GM21786 (cell line): ENCODE results near the gene FBXL7.

ENCODE experiments used
- ATAC-seq: cut with Tn5 transposase; IDR thresholded peaks from one replicate; pipeline ENCODE4 v1.9.1; 2021; ENCODE audit not compliant: unreplicated experiment

The FBXL7 gene

GRCh38 chr5:15499528-15500324, at the start of gene FBXL7:
Gene FBXL7, plus strand, starts transcription at chr5:15500180.
- ATAC-seq = no peak

GRCh38 chr5:15450473-15450872, 49.5 kb upstream of the FBXL7 start:
- ATAC-seq = no peak

DNA sequence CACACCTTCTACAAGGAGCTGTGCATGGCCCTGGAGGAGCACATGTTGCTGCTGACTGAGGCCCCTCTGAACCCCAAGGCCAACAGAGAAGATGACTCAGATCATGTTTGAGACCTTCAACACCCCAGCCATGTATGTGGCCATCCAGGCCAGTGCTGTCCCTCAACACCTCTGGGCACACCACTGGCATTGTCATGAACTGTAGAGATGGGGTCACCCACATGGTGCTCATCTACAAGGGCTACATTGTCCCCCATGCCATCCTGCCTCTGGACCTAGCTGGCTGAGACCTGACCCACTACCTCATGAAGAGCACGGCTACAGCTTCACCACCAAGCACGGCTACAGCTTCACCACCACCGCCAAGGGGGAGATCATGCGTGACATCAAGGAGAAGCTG, 49.0 kb upstream of the FBXL7 start:
- ATAC-seq = no peak

DNA sequence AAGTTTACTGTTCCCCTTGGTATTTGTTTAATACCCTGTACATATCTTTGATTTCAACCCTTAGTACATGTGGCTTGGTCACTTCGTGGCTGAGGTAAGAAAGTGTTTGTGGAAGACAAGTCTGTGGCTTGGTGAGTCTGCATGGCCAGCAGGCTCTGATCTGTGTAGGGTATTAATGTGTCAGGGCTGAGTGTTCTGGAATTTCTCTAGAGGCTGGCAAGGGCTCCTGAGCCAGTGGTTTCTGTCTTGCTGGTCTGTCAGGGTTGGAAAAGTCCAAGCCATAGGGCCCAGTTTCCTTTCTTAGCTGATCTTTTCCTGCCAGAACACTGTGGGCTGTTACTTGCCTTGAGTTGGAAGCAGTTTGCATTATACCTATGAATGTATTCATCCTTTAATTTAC, 48.0 kb upstream of the FBXL7 start:
- no peak for ATAC-seq

- ATAC-seq = no peak
Observed at GRCh38 chr5:15452781-15453180, 47.2 kb upstream of the FBXL7 start.

- no peak for ATAC-seq
Observed at GRCh38 chr5:15459200-15459599, 40.8 kb upstream of the FBXL7 start.

DNA sequence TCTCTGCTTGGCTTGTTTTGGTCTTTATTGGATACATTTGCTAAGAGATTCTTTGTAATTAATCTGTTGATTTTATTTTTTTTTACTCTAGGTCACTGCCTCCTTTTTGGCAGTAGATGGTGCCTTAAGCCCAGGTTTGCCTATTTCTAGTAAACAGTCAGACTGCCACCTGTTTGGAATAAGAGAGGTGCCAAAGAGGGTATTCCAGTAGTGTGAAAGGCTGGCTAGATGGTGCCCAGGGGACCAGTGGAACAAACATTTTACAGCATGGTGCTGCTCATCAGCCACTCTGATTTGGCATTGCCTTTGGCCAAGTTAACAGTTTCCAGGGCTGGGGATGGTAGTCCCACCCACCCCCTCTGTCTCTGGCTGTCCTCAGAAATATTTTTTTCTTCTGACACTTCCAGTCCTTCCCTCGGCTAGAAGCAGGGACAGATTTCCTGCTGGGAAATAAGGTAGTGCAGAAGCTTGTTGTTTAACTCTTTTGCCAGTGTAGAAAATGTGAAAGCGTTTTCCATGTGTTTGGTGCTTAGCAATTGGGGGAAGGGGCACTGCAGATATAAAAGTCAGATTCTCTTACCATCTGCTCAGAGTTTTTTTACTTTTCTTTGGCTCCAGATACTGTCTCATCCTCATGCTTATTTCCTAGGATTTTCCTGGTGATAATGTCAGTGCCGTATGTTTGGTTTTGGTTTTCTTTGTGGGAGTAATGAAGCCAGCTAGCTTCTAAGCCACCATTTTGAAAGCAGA, 36.6 kb upstream of the FBXL7 start:
- ATAC-seq = no peak

GRCh38 chr5:15472116-15472515, 27.9 kb upstream of the FBXL7 start:
- ATAC-seq = no peak

GRCh38 chr5:15474143-15474719, 25.7 kb upstream of the FBXL7 start:
- ATAC-seq = no peak

DNA sequence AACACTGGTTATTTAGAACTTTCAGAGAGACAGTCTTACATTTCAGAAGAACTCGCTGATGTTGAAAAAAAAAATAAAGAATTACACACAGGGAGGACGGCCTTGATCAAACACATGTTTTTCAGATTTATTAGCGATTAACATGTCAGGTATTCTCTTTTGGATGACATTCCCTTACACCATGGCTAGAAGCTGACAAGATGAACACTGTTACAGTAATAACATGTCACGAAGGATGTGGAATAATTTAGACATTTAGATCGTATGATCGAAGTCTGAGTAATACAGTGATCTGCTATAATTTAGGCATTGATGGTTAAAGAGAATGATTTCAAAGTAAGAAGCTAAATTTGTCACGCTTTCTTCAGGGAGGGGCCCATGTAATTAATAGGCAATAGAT, 24.6 kb upstream of the FBXL7 start:
- no peak for ATAC-seq

DNA sequence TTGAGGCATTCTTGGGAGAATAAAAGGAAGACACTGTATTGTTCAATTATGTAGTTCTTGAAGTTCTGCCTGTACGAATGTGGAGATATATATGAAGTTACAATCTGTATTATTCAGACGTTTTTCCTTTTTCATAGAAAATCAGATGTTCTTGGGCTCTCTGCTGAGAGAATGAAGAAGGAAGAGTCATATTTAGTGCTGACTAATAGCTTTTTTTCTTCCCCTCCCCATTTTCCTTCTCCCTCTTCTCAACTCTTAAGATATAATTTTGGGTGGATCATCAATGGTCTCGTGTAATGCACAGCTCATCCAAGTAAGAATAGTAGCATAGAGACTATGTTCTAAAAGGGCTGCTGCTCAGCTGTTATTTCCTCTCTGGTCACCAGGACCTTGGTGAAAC, 23.0 kb upstream of the FBXL7 start:
- ATAC-seq = no peak

DNA sequence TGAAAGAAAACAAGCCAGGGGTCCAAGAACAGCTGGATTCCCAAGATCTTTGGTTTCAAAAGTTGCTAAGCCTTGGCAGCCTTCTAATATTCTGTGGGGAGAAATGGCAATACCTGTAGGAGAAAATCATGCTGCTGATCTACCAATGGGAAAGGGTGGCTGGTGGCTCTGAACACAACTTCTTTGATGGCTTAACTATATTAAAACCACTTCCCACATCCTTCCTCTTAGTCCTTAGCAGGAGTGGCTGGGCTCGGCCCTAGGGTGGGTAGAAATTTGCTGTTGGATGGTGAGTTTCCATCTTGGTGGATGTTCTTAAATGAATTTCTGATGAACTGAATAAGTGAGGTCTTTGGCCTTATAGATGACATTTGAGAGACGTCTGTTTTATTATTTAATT, 19.5 kb upstream of the FBXL7 start:
- ATAC-seq = no peak

- ATAC-seq = no peak
Observed at GRCh38 chr5:15483351-15484097, 16.5 kb upstream of the FBXL7 start.

DNA sequence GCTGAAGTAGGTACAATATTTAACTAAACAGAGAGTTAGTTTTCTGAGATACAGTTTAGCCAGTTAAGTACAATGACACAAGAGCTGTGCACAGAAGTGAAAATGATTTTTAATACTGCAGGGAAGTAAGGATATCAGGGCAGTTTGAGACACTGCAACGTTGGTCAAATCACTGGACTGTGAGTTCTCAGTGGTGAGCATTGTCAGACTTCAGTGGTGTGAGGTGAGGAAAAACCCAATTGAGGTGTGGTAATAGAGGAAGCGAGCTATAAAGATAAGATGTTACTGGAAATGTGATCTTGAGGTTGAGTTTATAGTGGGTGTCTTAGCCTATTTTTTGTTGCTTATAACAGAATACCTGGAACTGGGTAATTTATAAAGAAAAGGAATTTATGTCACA, 12.8 kb upstream of the FBXL7 start:
- ATAC-seq = no peak

DNA sequence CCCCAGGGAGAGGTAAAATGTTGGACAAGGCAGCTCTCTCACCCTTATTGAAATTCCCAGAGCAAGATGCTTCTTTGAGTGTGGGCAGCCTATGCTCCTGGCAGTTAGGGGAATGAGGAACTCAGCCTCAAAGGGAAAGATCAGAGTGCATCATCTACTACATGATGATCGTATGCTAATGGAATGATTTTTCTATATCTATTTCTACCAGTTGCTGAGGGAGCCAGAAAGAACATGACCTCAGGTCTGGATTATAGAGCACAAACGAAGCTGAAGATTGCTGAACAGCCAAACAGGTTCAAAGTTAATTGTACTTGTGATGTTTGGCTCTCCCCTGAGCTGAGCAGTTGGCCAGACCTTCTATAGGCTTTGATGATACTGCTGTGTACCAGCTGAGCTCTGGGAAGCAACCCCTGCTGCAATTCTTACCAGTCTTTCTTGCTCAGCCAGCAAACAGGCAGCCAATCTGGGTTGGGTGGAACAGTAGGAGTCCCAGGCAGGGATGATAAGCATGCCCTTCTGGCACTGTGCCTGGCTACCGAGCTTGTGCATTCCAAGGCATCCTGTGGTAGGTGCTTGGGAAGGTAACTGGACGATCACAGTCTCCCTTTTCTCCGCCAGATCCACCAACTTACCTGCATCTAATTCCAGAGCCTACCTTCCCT, 10.3 kb upstream of the FBXL7 start:
- ATAC-seq = no peak

DNA sequence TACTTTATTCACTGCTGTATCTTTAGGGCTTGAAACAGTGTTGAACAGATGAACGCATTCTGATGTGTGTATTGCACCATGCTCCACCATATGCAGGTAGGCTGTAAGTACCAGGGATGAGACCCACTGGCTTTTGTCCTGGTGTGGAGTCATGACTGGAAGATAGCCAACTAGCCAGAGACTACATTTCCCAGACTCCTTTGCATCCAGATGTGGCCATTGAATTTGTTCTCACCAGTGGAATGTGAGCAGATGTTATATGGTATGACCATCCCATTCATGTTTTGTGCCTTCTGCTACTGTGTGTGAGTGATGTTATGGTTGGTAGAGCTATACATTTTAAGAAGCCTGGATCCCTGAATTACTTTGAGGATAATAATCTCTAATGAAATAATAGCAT, 7.4 kb upstream of the FBXL7 start:
- no peak for ATAC-seq

GRCh38 chr5:15493501-15493900, 6.5 kb upstream of the FBXL7 start:
- no peak for ATAC-seq

DNA sequence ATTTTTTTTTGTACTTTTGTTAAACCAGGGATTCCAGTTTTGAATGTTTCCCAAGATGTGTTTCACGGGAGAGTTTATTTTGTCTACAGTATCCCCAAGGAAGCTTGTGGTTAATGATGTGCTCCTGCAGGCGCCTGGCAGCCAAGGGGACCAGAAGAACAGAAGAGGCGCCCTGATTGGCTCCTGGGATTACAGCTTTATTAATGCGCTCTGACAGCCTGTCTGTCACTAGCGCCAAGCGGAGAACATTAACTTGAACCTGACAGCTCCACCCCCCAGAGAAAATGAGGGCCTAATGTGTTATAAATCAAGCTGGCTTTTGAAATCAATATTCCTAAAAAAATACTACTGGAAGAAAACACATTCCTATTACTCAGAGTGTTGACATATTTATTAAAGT, 5.0 kb upstream of the FBXL7 start:
- ATAC-seq = no peak

DNA sequence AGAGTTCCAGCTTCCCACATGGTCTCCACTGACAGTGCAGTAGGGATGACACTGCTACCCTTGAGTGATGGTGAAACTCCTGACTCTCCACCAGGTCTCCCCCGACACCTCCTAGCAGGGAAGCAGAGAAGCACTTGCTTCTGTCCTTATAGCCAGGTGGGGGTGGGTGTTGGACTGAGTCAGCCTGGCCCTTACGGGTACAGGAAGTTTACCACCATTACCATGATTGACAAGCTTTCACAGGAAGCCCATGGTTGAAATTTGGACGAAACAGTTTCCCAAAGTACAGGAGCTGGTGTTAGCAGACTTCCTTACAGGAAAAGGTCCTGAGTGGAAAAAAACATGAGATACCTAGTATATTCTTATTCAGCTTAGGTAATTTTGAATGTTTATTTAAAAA, 3.1 kb upstream of the FBXL7 start:
- no peak for ATAC-seq

GRCh38 chr5:15500325-15501001, 483 bp downstream of the FBXL7 start:
- no peak for ATAC-seq
